GM12878 (cell line): Measurements from ENCODE around the gene OSBPL3. TPM values are rescaled to one million over a fixed set of nuclear protein-coding genes. Genes with fewer than 3 reads are reported as not detected.

Experiments
- ATAC-seq: fragments of 200-7000 bp; cut with Tn5 transposase; 3 replicates; pipeline ENCODE4 v1.9.1; 2020; ENCODE audit warnings: mild to moderate bottlenecking, moderate library complexity
- BruUV-seq: library from RNA; stranded (reverse); fragments of 400-500 nt; replicated peaks from 2 replicates; lab custom pipeline; 2021; lab: Mats Ljungman, UMichigan
- CTCF ChIA-PET: fragments of 300-600 bp; sonication (Branson Sonifier 250); formaldehyde crosslinking; extraction: SDS; loops from one replicate; lab custom pipeline; 2021; ENCODE audit warnings: inconsistent platforms; lab: Yijun Ruan, JAX
- POLR2A ChIA-PET: fragments of 350-600 bp; formaldehyde crosslinking; extraction: SDS; loops from one replicate; lab custom pipeline; 2021; ENCODE audit warnings: inconsistent platforms; lab: Charles Lee
- RAD21 ChIA-PET: fragments of 300-600 bp; sonication (Branson Sonifier 250); formaldehyde crosslinking; loops from one replicate; lab custom pipeline; 2023; ENCODE audit warnings: antibody characterized with exemption; ENCODE audit not compliant: unreplicated experiment; lab: Charles Lee
- SMC1A ChIA-PET: fragments of 300-600 bp; sonication (Branson Sonifier 250); formaldehyde crosslinking; loops from one replicate; lab custom pipeline; 2023; ENCODE audit not compliant: unreplicated experiment, uncharacterized antibody; lab: Charles Lee
- DNase-seq: peaks from one replicate; pipeline ENCODE4 v3.0.0-alpha.2; 2011; ENCODE audit warnings: low read depth, low spot score
- FAIRE-seq: peaks from 3 replicates; lab custom pipeline; 2011; peaks lifted over from hg19 to GRCh38; lab: Jason Lieb, UNC
- H2AFZ ChIP-seq: 2 replicates; pipeline ENCODE4 v1.6.0; 2011; ENCODE audit warnings: low read depth, low read length, control low read depth; ENCODE audit not compliant: control insufficient read depth
- H3K27ac ChIP-seq: 2 replicates; pipeline ENCODE4 v1.5.1; 2011; ENCODE audit warnings: control low read depth; ENCODE audit not compliant: control insufficient read depth, insufficient read depth
- H3K27me3 ChIP-seq, 2 experiments: replicated peaks in 1 of 2; 2 replicates each; pipeline versions ENCODE4 v1.6.0 to v1.6.1; 2011; ENCODE audit warnings: low read length in 1 of 2; ENCODE audit not compliant: control insufficient read depth in 2 of 2, insufficient read depth in 2 of 2
- H3K36me3 ChIP-seq, 2 experiments: 2 replicates each; pipeline ENCODE4 v1.5.1; 2011; ENCODE audit warnings: low read length in 1 of 2; ENCODE audit not compliant: control insufficient read depth in 2 of 2, insufficient read depth in 2 of 2
- H3K4me1 ChIP-seq: 2 replicates; pipeline ENCODE4 v1.6.1; 2011; ENCODE audit warnings: mild to moderate bottlenecking, low read length, moderate library complexity, mixed read lengths; ENCODE audit not compliant: control insufficient read depth, insufficient read depth
- H3K4me2 ChIP-seq: 2 replicates; pipeline ENCODE4 v1.6.0; 2011; ENCODE audit warnings: control low read depth; ENCODE audit not compliant: control insufficient read depth, insufficient read depth
- H3K4me3 ChIP-seq: fragments of 200-600 bp; sonication (generic); 2 replicates; pipeline ENCODE4 v1.5.1; 2016
- H3K79me2 ChIP-seq: 2 replicates; pipeline ENCODE4 v1.6.0; 2011; ENCODE audit warnings: low read length; ENCODE audit not compliant: control insufficient read depth, insufficient read depth
- H3K9ac ChIP-seq: 2 replicates; pipeline ENCODE4 v1.8.0; 2011; ENCODE audit warnings: low read length, control low read depth, mixed read lengths; ENCODE audit not compliant: control insufficient read depth, insufficient read depth
- H3K9me3 ChIP-seq: replicated peaks from 3 replicates; pipeline ENCODE4 v1.5.1; 2011; ENCODE audit warnings: mild to moderate bottlenecking, low read length; ENCODE audit not compliant: control insufficient read depth, insufficient read depth
- H4K20me1 ChIP-seq: 2 replicates; pipeline ENCODE4 v1.6.0; 2011; ENCODE audit not compliant: control insufficient read depth, insufficient read depth
- BACH1 ChIP-seq: fragments of 450-650 bp; IDR thresholded peaks from 2 replicates; pipeline ENCODE4 v1.6.1; 2017; ENCODE audit warnings: mild to moderate bottlenecking, borderline replicate concordance
- BCL3 ChIP-seq: IDR thresholded peaks from 2 replicates; pipeline ENCODE4 v1.6.1; 2011; ENCODE audit warnings: borderline replicate concordance, low read depth, mild to moderate bottlenecking, moderate library complexity, low read length; ENCODE audit not compliant: insufficient read depth, poor library complexity, severe bottlenecking
- SKIL ChIP-seq: fragments of 450-650 bp; IDR thresholded peaks from 2 replicates; pipeline ENCODE4 v1.6.1; 2017; ENCODE audit warnings: mild to moderate bottlenecking, low read depth, inconsistent platforms; ENCODE audit not compliant: poor library complexity, severe bottlenecking
- SPI1 ChIP-seq: IDR thresholded peaks from 2 replicates; pipeline ENCODE4 v1.6.1; 2011; ENCODE audit warnings: low read depth, mild to moderate bottlenecking, low read length, moderate library complexity, borderline replicate concordance; ENCODE audit not compliant: insufficient read depth
- TBL1XR1 ChIP-seq: IDR thresholded peaks from 2 replicates; pipeline ENCODE4 v1.6.1; 2012; ENCODE audit warnings: low read depth, low read length, improper control_type of control experiment
- ZBTB4 ChIP-seq: fragments of 450-650 bp; formaldehyde crosslinking; IDR thresholded peaks from 2 replicates; pipeline ENCODE4 v1.4.0; 2022; ENCODE audit warnings: mild to moderate bottlenecking, moderate library complexity
- ZNF622 ChIP-seq: fragments of 450-650 bp; IDR thresholded peaks from 2 replicates; pipeline ENCODE4 v1.6.1; 2017; ENCODE audit warnings: mild to moderate bottlenecking, inconsistent platforms
- ZNF687 ChIP-seq: fragments of 450-650 bp; IDR thresholded peaks from 2 replicates; pipeline ENCODE4 v1.6.1; 2017; ENCODE audit warnings: mild to moderate bottlenecking, moderate library complexity
- WGBS: methylation state at CpG from one replicate; pipeline ENCODE4 v1.1.6; 2016; ENCODE audit warnings: low lambda C conversion rate; ENCODE audit not compliant: insufficient replicate concordance, insufficient coverage; ENCODE audit errors: missing lambda C conversion rate; 5-methylcytosine and 5-hydroxymethylcytosine counted together
- in situ Hi-C: fragments of 300-500 bp; cut with MboI; formaldehyde crosslinking; loops from 9 replicates; pipeline ENCODE4 v1.14.3; 2018; ENCODE audit warnings: mixed read lengths
- intact Hi-C: fragments of 100-400 bp; cut with micrococcal nuclease; formaldehyde crosslinking; loops from one replicate; pipeline ENCODE4 v1.14.2; 2022; ENCODE audit not compliant: unreplicated experiment
- polyA plus RNA-seq, 11 experiments: library from polyadenylated mRNA; depleted of rRNA in 4 of 11; unstranded in 6 of 11; stranded (reverse) in 5 of 11; fragments of >200 nt; fragmentation: Nextera tagmentation in 4 of 11; fragmentation: Illumina TruSeq in 1 of 11; extraction: Ambion mirVana in 4 of 11; extraction: Trizol in 1 of 11; gene quantifications; 1 replicate in 1 of 11; 2 replicates in 10 of 11; pipeline versions ENCODE4 v1.2.1 to v1.2.3, GENCODE V29; 2011 to 2016; ENCODE audit warnings: inconsistent platforms in 2 of 11, missing spikeins in 2 of 11, low read depth in 1 of 11
- total RNA-seq, 4 experiments: library from RNA; depleted of rRNA in 3 of 4; stranded (reverse); fragments of >200 nt in 3 of 4; fragmentation: Illumina TruSeq in 1 of 4; extraction: Trizol in 1 of 4; gene quantifications; 2 replicates each; pipeline versions ENCODE4 v1.2.1 to v1.2.3, GENCODE V29; 2013 to 2021

Gene OSBPL3
- total and polyA plus RNA-seq, 10 of the 15 experiments (the other 5 are each of a cell fraction or from before 2014, with no cell fraction given) = 6.1 to 46.6 (median 27.0) TPM

- CTCF ChIA-PET = interaction anchor here (0.6 to 3.2 kb wide), 6 partner anchors 11 to 335 kb away, joined by 3 to 8 read pairs (median 4); no protein-coding TSS in a partner anchor
- in situ Hi-C loops = no loop called here
- POLR2A ChIA-PET = no interaction called here
- no peak for TF ChIP-seq BACH1
- no peak for TF ChIP-seq BCL3
- TF ChIP-seq SPI1 = no peak
- TF ChIP-seq ZBTB4 (CRISPR knock-in tag) = no peak
- no peak for TF ChIP-seq ZNF687
- TF ChIP-seq TBL1XR1 = no peak
- no peak for TF ChIP-seq ZNF622
- no peak for TF ChIP-seq SKIL
Measured at GRCh38 chr7:24760968-24761367, 219.0 kb downstream of the OSBPL3 start.

More at GRCh38 chr7:24760968-24761367, 219.0 kb downstream of the OSBPL3 start:
- 8% methylated on average over 1 of the region's 1 CpG for WGBS
- peaks cover 2% of the 10 kb centered on the region for H3K9me3 ChIP-seq
- BruUV-seq = no TSS peak
- DNase-seq (no peak), FAIRE-seq (no peak), ATAC-seq (no peak)
- H2AFZ ChIP-seq = no peak overlapping the region
- H3K36me3 ChIP-seq = no peaks in the 10 kb centered on the region
- H3K4me2 ChIP-seq = no peak overlapping the region
- RAD21 ChIA-PET = interaction anchor here (1.4 kb wide), 1 partner anchor 333 kb away, joined by 4 read pairs; no protein-coding TSS in a partner anchor
- H4K20me1 ChIP-seq = no peaks in the 10 kb centered on the region
- intact Hi-C loops = no loop called here
- H3K4me3 ChIP-seq = no peak overlapping the region
- H3K27ac ChIP-seq = no peak overlapping the region
- H3K4me1 ChIP-seq = peaks cover 21% of the 10 kb centered on the region
- H3K27me3 ChIP-seq = no peaks in the 10 kb centered on the region
- SMC1A ChIA-PET = interaction anchor here (1.1 kb wide), 1 partner anchor 53 kb away, joined by 3 read pairs; no protein-coding TSS in a partner anchor
- peaks cover 15% of the 10 kb centered on the region for H3K79me2 ChIP-seq
- H3K9ac ChIP-seq = no peak overlapping the region
